Mesodermal cell (in vitro differentiated cells): ENCODE data around the gene DAD1.
"Not testable (repeated sequence)": the region's sequence is repeated elsewhere in the genome, so short reads cannot be mapped to it uniquely, and the experiment has no call there.

Experiments
- H3K27ac ChIP-seq: 2 replicates; pipeline ENCODE4 v1.7.0; 2013; ENCODE audit warnings: mild to moderate bottlenecking, low read depth, low read length, moderate library complexity; ENCODE audit not compliant: severe bottlenecking
- H3K36me3 ChIP-seq: 2 replicates; pipeline ENCODE4 v1.7.1; 2013; ENCODE audit warnings: mild to moderate bottlenecking, low read length, moderate library complexity; ENCODE audit not compliant: control insufficient read depth, insufficient read depth
- H3K4me1 ChIP-seq: one replicate; pipeline ENCODE4 v1.7.1; 2013; ENCODE audit warnings: mild to moderate bottlenecking, low read length; ENCODE audit not compliant: insufficient read depth, control insufficient read depth, poor library complexity, severe bottlenecking
- H3K4me3 ChIP-seq: 2 replicates; pipeline ENCODE4 v1.7.0; 2013; ENCODE audit warnings: low read length, control low read depth, mild to moderate bottlenecking; ENCODE audit not compliant: insufficient read depth, poor library complexity, severe bottlenecking; ENCODE audit errors: extremely low read depth
- H3K9me3 ChIP-seq: 2 replicates; pipeline ENCODE4 v1.7.1; 2013; ENCODE audit warnings: mild to moderate bottlenecking, low read length, moderate library complexity; ENCODE audit not compliant: control insufficient read depth
- WGBS, 2 experiments: methylation state at CpG; one replicate each; pipeline ENCODE4 v1.1.5; 2013; ENCODE audit warnings: missing lambda C conversion rate in 2 of 2; ENCODE audit not compliant: insufficient coverage in 2 of 2; 5-methylcytosine and 5-hydroxymethylcytosine counted together

Gene DAD1

GRCh38 chr14:22545842-22546721 is 42.9 kb downstream of the DAD1 start:
- Histone ChIP-seq H3K27ac (peak overlapping the region; percentile 89), H3K36me3 (no peaks in the 10 kb centered on the region), H3K4me3 (no peak overlapping the region), H3K9me3 (no peaks in the 10 kb centered on the region), H3K4me1 (peaks cover 48% of the 10 kb centered on the region)
- WGBS, 2 experiments: 37 to 48% methylated on average over 6 of the region's 9 CpGs

GRCh38 chr14:22544881-22545420 is 44.1 kb downstream of the DAD1 start:
- H3K4me1 ChIP-seq: peaks cover 39% of the 10 kb centered on the region
- WGBS, 2 experiments: 75 to 81% methylated on average over 7 of the region's 8 CpGs
- H3K9me3 ChIP-seq: no peaks in the 10 kb centered on the region
- no peak overlapping the region for H3K4me3 ChIP-seq
- H3K36me3 ChIP-seq: no peaks in the 10 kb centered on the region
- H3K27ac ChIP-seq: no peak overlapping the region

- Histone ChIP-seq H3K4me1 (peaks cover 35% of the 10 kb centered on the region), H3K9me3 (no peaks in the 10 kb centered on the region), H3K4me3 (no peak overlapping the region), H3K36me3 (no peaks in the 10 kb centered on the region), H3K27ac (no peak overlapping the region)
- 80 to 93% methylated on average over 1 to 2 of the region's 2 CpGs for WGBS, 2 experiments
Measured at GRCh38 chr14:22544406-22544805, 44.6 kb downstream of the DAD1 start.

- H3K27ac ChIP-seq, H3K9me3 ChIP-seq, H3K4me3 ChIP-seq, H3K36me3 ChIP-seq: not testable (repeated sequence)
- peaks cover 37% of the 10 kb centered on the region for H3K4me1 ChIP-seq
- WGBS, 2 experiments: 90 to 100% methylated on average over 3 to 10 of the region's 13 CpGs
Measured at GRCh38 chr14:22543570-22544357, 45.3 kb downstream of the DAD1 start.

GRCh38 chr14:22542360-22542759 is 46.7 kb downstream of the DAD1 start:
- H3K4me3 ChIP-seq: no peak overlapping the region
- H3K27ac ChIP-seq: no peak overlapping the region
- no peaks in the 10 kb centered on the region for H3K9me3 ChIP-seq
- WGBS, 2 experiments: 100% methylated on average over 1 of the region's 2 CpGs; no CpG with 5 or more reads in 1 of the 2 experiments
- peaks cover 46% of the 10 kb centered on the region for H3K4me1 ChIP-seq
- H3K36me3 ChIP-seq: no peaks in the 10 kb centered on the region

- 94 to 96% methylated on average over 5 of the region's 5 CpGs for WGBS, 2 experiments
- no peaks in the 10 kb centered on the region for H3K9me3 ChIP-seq
- H3K4me1 ChIP-seq: peaks cover 45% of the 10 kb centered on the region
- H3K36me3 ChIP-seq: no peaks in the 10 kb centered on the region
- H3K27ac ChIP-seq: no peak overlapping the region
- H3K4me3 ChIP-seq: no peak overlapping the region
Measured at GRCh38 chr14:22541721-22542120, 47.3 kb downstream of the DAD1 start.

GRCh38 chr14:22540811-22541360 is 48.1 kb downstream of the DAD1 start:
- Histone ChIP-seq H3K36me3 (no peaks in the 10 kb centered on the region), H3K9me3 (no peaks in the 10 kb centered on the region), H3K27ac (no peak overlapping the region), H3K4me1 (peaks cover 44% of the 10 kb centered on the region), H3K4me3 (no peak overlapping the region)
- WGBS, 2 experiments: 53 to 82% methylated on average over 2 to 3 of the region's 4 CpGs

- Histone ChIP-seq H3K36me3 (no peaks in the 10 kb centered on the region), H3K27ac (no peak overlapping the region), H3K9me3 (no peaks in the 10 kb centered on the region), H3K4me1 (peaks cover 44% of the 10 kb centered on the region), H3K4me3 (no peak overlapping the region)
- WGBS, 2 experiments: 100% methylated on average over 1 of the region's 1 CpG; no CpG with 5 or more reads in 1 of the 2 experiments
Measured at GRCh38 chr14:22540293-22540692, 48.7 kb downstream of the DAD1 start.

- Histone ChIP-seq H3K4me1 (peaks cover 44% of the 10 kb centered on the region), H3K36me3 (no peaks in the 10 kb centered on the region), H3K4me3 (no peak overlapping the region), H3K27ac (no peak overlapping the region), H3K9me3 (no peaks in the 10 kb centered on the region)
- WGBS, 2 experiments: 88 to 94% methylated on average over 1 to 2 of the region's 3 CpGs
Measured at GRCh38 chr14:22539831-22540230, 49.2 kb downstream of the DAD1 start.

- 89 to 100% methylated on average over 3 to 5 of the region's 5 CpGs for WGBS, 2 experiments
- Histone ChIP-seq H3K27ac (no peak overlapping the region), H3K36me3 (no peaks in the 10 kb centered on the region), H3K9me3 (no peaks in the 10 kb centered on the region), H3K4me3 (no peak overlapping the region), H3K4me1 (peaks cover 44% of the 10 kb centered on the region)
Measured at GRCh38 chr14:22538671-22539228, 50.3 kb downstream of the DAD1 start.
